HG03378 (cell line): ENCODE results near the gene CLNS1A.
"Not testable (repeated sequence)": the region's sequence is repeated elsewhere in the genome, so short reads cannot be mapped to it uniquely, and the experiment has no call there.

Experiments
- ATAC-seq: cut with Tn5 transposase; IDR thresholded peaks from one replicate; pipeline ENCODE4 v1.9.1; 2021; ENCODE audit warnings: mild to moderate bottlenecking, moderate library complexity; ENCODE audit not compliant: unreplicated experiment

CLNS1A gene

GRCh38 chr11:77619576-77620198 is 17.9 kb downstream of the CLNS1A start:
- ATAC-seq, result no peak

GRCh38 chr11:77617892-77618291 is 19.7 kb downstream of the CLNS1A start:
- no peak for ATAC-seq

DNA sequence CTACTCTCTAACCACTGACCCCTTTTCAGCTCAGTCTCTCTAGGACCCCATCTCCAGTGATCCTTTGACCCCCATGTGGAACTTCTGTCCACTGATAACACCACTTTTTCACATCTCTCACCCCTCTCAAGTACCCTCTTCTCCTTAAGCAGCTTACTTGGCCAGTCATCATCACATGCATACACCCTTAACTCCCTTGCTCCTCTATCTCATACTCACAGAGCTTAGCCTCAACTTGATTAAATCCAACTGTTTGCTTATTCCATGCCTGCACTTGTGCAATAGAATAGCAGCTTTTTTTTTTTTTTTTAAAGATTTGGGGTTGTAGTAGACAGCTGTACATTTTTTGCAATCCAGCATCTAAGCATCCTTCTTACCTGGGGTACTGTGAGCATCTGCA is 25.7 kb downstream of the CLNS1A start:
- no peak for ATAC-seq

- no peak for ATAC-seq
Measured at GRCh38 chr11:77609234-77609633, 28.4 kb downstream of the CLNS1A start.

DNA sequence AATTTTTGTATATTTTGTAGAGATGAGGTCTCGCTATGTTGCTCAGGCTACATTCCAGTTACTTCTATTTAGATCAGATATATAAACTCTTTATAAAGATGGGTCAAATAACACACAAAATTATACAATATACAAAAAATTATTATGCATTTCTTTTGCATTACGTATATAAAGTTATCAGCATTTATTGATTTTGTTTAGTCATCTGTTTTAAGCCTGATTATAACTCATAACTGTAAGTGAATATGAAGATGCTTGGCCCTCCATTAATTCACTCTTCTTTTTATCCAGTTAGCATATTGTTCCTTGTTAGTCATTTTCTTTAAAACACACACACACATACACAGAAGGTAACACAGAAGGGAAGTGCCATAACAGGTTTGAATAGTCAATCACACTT is 33.3 kb downstream of the CLNS1A start:
- ATAC-seq, result no peak

DNA sequence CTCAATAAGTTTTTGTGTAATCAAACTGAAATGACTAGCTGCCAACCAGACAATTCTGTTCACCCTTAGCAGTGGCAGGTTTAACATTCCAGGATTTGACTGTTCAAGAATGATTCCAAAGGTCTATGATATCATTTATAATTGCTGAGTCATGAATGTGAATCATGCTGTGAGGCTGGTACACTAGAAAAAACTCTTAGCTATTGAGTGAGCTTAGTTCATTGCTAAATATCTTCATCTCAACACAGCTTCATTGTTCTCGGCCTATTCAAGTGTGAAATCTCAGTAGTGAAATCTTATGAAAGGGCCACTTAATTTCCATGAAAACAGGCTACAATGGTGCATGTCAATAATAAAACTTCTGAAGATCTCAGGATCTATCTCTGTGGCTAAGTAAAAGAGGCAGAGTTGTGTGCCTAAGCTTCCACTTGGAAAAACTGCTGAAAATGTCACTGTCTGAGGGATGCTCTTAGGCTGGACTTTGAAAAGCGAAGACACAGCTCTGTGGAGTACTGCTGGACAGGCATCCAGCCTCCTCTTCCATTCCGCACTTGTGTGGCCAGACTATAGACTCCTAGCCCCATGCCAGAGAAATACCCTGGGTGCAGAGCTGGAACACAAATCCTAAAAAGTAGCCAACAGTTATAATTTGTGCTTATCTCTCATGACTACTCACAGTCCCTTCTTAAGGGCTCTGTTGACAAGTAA is 35.1 kb downstream of the CLNS1A start:
- ATAC-seq, result no peak

GRCh38 chr11:77598195-77598594 is 39.4 kb downstream of the CLNS1A start:
- ATAC-seq, result no peak

- no peak for ATAC-seq
Measured at GRCh38 chr11:77596626-77597025, 41.0 kb downstream of the CLNS1A start.

DNA sequence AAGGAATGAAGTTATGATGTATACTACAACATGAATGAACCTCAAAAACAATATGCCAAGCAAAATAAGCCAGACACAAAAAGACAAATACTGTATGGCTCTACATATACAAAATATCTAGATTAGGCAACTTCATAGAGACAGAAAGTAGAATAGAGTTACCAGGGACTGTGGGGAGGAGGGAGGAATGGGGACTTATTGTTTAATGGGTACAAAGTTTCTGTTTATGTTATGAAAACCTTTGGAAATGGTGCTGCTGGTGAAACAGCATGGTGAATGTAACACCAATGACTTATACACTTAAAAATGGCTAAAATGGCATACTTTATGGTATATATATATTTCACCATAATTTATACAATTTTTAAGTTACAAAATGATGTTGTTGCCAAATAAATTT is 43.7 kb downstream of the CLNS1A start:
- no peak for ATAC-seq

DNA sequence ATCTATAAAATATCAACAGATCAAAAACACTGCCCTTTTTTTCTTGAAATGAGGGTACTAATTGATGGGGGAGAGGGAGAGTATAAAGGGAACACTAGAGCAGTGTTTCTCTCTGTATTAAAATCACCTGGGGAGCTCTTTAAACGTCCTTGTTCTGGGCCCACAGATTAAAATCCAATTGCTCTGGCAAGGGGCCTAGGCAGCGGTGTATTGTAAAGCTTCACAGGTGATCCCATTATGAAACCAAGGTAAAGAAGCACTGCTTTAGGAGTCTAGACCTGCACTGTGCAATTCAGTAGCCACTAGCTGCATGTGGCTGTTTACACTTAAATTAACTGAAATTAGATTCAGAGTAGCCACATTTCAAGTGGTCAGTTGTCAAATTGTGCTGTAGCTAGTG is 44.9 kb downstream of the CLNS1A start:
- no peak for ATAC-seq

DNA sequence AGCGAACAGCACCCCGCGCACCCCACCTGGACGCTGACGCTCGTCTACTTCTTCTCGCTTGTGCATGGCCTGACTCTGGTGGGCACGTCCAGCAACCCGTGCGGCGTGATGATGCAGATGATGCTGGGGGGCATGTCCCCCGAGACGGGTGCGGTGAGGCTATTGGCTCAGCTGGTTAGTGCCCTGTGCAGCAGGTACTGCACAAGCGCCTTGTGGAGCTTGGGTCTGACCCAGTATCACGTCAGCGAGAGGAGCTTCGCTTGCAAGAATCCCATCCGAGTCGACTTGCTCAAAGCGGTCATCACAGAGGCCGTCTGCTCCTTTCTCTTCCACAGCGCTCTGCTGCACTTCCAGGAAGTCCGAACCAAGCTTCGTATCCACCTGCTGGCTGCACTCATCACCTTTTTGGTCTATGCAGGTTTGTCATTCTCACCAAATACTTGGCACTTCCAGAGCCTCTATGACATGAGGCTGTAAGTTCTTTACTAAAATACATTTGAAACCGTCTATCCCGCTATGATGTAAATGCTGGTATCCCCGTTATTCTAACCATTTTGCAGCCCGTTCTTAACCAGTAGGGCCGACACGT is 47.3 kb downstream of the CLNS1A start:
- no peak for ATAC-seq

DNA sequence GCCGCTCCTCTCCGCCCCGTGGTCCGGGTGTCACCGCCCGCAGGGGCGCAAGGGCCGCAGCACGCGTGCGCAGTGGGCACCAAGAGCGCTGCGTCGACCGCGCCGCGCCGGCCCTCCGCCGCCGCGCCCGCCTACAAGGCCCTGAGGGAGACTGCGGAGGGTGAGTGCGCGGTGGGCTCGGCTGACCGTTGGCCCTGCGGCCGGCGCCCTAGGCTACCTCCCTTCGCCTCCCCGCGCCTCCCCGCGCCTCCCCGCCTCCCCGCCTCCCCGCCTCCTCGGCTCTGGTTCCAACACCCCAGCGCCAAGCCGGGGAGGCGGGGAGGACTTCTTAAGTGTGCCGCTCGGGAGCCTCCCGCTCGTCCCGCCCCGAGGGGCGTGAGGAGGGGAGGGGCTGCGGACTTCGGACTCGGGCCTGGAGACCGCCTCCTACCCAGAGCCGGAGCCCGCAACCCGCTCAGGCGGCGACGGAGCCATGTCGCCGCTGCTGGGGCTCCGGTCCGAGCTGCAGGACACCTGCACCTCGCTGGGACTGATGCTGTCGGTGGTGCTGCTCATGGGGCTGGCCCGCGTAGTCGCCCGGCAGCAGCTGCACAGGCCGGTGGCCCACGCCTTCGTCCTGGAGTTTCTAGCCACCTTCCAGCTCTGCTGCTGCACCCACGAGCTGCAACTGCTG is 47.9 kb downstream of the CLNS1A start, which contains the start of gene AQP11:
TSS of gene AQP11 (plus strand) at position 433 of the 673 bp plus-strand sequence. CDS start at position 473, 40 bp downstream.
- peak; percentile 79 for ATAC-seq

GRCh38 chr11:77589181-77589520 is 48.4 kb downstream of the CLNS1A start:
- ATAC-seq, result peak; percentile 44

DNA sequence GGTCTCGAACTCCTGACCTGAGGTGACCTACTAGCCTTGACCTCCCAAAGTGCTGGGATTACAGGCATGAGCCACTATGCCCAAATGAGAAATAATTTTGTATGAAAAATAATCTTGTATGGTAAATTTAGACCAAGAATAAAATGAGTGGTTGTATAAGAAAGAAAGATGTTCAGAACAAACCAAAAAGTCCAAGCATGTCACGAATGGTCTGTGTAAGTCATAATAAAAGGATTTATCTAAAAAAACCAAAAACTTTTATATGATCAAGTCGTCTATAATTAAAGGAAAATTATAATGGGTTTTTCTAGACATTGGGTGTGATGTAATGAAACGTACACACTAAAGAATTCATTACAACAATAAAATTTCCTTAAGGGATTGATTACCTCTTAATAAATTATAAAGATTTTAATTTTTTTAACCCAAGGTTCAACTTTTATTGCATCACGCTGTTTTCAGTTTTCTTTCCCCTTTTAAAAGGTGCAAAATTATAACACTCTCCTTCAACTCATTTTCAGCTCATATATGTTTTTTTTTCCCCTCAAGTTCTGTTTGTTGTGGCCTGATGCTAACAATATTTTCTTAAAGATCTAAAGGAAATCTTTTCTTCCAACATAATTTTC is 56.8 kb downstream of the CLNS1A start:
- no peak for ATAC-seq

GRCh38 chr11:77575428-77575827 is 62.2 kb downstream of the CLNS1A start:
- not testable (repeated sequence) for ATAC-seq

- not testable (repeated sequence) for ATAC-seq
Measured at GRCh38 chr11:77570896-77571295, 66.7 kb downstream of the CLNS1A start.

DNA sequence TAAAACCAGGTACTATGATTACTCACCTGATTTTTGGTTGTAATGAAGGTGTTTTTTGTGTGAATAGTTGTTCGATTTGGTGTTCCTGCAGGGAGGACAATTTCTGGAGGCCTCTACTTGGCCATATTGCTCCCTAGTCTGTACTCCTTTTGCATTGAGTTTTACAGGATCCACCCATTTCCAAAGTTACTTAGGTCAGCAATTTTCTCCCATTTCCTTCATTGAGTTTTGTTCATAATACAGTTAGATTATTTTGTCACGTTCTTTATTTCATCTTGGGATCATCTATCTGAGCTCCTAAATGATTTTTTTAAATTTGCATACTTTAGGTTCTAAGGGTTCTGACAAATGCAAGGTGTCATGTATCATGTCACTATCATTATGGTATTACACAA is 67.9 kb downstream of the CLNS1A start:
- ATAC-seq, result no peak

- ATAC-seq, result no peak
Measured at GRCh38 chr11:77568916-77569675, 68.5 kb downstream of the CLNS1A start.

- ATAC-seq, result no peak
Measured at GRCh38 chr11:77568306-77568705, 69.3 kb downstream of the CLNS1A start.
